Central memory CD4-positive, alpha-beta T cell (primary cell): ENCODE results near the gene RPL37A.

Experiments
- DNase-seq: peaks from one replicate; pipeline ENCODE4 v3.0.0; 2022

Gene RPL37A

GRCh38 chr2:216491793-216492596, 6.6 kb upstream of the RPL37A start:
- no peak for DNase-seq

- no peak for DNase-seq
These were observed 5.9 kb upstream of the RPL37A start for GRCh38 chr2:216492597-216493333.

GRCh38 chr2:216493334-216493685, 5.3 kb upstream of the RPL37A start:
- DNase-seq = no peak

- DNase-seq = no peak
These were observed 3.0 kb upstream of the RPL37A start for GRCh38 chr2:216495656-216496055.

- no peak for DNase-seq
These were observed 1.1 kb upstream of the RPL37A start for GRCh38 chr2:216497382-216498069.

GRCh38 chr2:216498070-216498378, 620 bp upstream of the RPL37A start:
- DNase-seq = no peak

GRCh38 chr2:216499641-216500218, 1.1 kb downstream of the RPL37A start:
- DNase-seq = no peak

- no peak for DNase-seq
These were observed 1.9 kb downstream of the RPL37A start for GRCh38 chr2:216500572-216500971.

- no peak for DNase-seq
These were observed 3.2 kb downstream of the RPL37A start for GRCh38 chr2:216501854-216502253.

GRCh38 chr2:216502381-216503158, 3.9 kb downstream of the RPL37A start:
- DNase-seq = no peak

GRCh38 chr2:216503159-216503629, 4.5 kb downstream of the RPL37A start:
- no peak for DNase-seq

- no peak for DNase-seq
These were observed 5.2 kb downstream of the RPL37A start for GRCh38 chr2:216503697-216504375.

- no peak for DNase-seq
These were observed 5.7 kb downstream of the RPL37A start for GRCh38 chr2:216504376-216504762.

GRCh38 chr2:216505133-216506106, 6.8 kb downstream of the RPL37A start:
- no peak for DNase-seq

- no peak for DNase-seq
These were observed 8.8 kb downstream of the RPL37A start for GRCh38 chr2:216507220-216508160.

- no peak for DNase-seq
These were observed 9.6 kb downstream of the RPL37A start for GRCh38 chr2:216508229-216508628.

GRCh38 chr2:216516730-216517350, 18.2 kb downstream of the RPL37A start:
- DNase-seq = no peak

- no peak for DNase-seq
These were observed 19.0 kb downstream of the RPL37A start for GRCh38 chr2:216517447-216518225.
